ENCODE data around the gene SLC18A2.

SLC18A2 gene

GRCh38 chr10:117239721-117240620 lies 943 bp upstream of the SLC18A2 start:
- Histone ChIP-seq H3K9me3 (ENCODE audit: control insufficient read depth, insufficient read depth, low read length) (no peaks in the 10 kb centered on the region), H3K9ac (ENCODE audit: low read depth, low read length) (peak overlapping the region; percentile 54), H3K27me3 (ENCODE audit: control insufficient read depth, insufficient read depth, low read length) (peaks cover 27% of the 10 kb centered on the region), H3K4me1 (ENCODE audit: control insufficient read depth, insufficient read depth, low read length) (peaks cover 3% of the 10 kb centered on the region), H3K4me3 (ENCODE audit: low read depth, low read length) (peak overlapping the region; percentile 87), H3K36me3 (ENCODE audit: control insufficient read depth, insufficient read depth, low read length) (peaks cover 2% of the 10 kb centered on the region)

- Histone ChIP-seq H3K27me3 (ENCODE audit: control insufficient read depth, insufficient read depth, low read length) (peaks cover 27% of the 10 kb centered on the region), H3K9ac (ENCODE audit: low read depth, low read length) (no peak overlapping the region), H3K4me1 (ENCODE audit: control insufficient read depth, insufficient read depth, low read length) (peaks cover 3% of the 10 kb centered on the region), H3K9me3 (ENCODE audit: control insufficient read depth, insufficient read depth, low read length) (no peaks in the 10 kb centered on the region), H3K4me3 (ENCODE audit: low read depth, low read length) (peak overlapping the region; percentile 87), H3K36me3 (ENCODE audit: control insufficient read depth, insufficient read depth, low read length) (peaks cover 2% of the 10 kb centered on the region)
These were observed 888 bp downstream of the SLC18A2 start for GRCh38 chr10:117241541-117242462.

- H3K27me3 ChIP-seq (ENCODE audit: control insufficient read depth, insufficient read depth, low read length), result peaks cover 27% of the 10 kb centered on the region
These were observed 1.5 kb downstream of the SLC18A2 start for GRCh38 chr10:117242463-117242832.

GRCh38 chr10:117246997-117247671 lies 6.2 kb downstream of the SLC18A2 start:
- Histone ChIP-seq H3K9me3 (ENCODE audit: control insufficient read depth, insufficient read depth, low read length) (no peaks in the 10 kb centered on the region), H3K9ac (ENCODE audit: low read depth, low read length) (no peak overlapping the region), H3K27me3 (ENCODE audit: control insufficient read depth, insufficient read depth, low read length) (peaks cover 21% of the 10 kb centered on the region), H3K4me1 (ENCODE audit: control insufficient read depth, insufficient read depth, low read length) (no peaks in the 10 kb centered on the region), H3K4me3 (ENCODE audit: low read depth, low read length) (no peak overlapping the region), H3K36me3 (ENCODE audit: control insufficient read depth, insufficient read depth, low read length) (no peaks in the 10 kb centered on the region)

More at GRCh38 chr10:117242463-117242832, 1.5 kb downstream of the SLC18A2 start:
- Histone ChIP-seq H3K4me1 (ENCODE audit: control insufficient read depth, insufficient read depth, low read length) (peaks cover 3% of the 10 kb centered on the region), H3K4me3 (ENCODE audit: low read depth, low read length) (no peak overlapping the region), H3K36me3 (ENCODE audit: control insufficient read depth, insufficient read depth, low read length) (peaks cover 2% of the 10 kb centered on the region), H3K9ac (ENCODE audit: low read depth, low read length) (no peak overlapping the region), H3K9me3 (ENCODE audit: control insufficient read depth, insufficient read depth, low read length) (no peaks in the 10 kb centered on the region)

GRCh38 chr10:117248750-117249465 lies 8.0 kb downstream of the SLC18A2 start:
- Histone ChIP-seq H3K4me3 (ENCODE audit: low read depth, low read length) (no peak overlapping the region), H3K27me3 (ENCODE audit: control insufficient read depth, insufficient read depth, low read length) (peaks cover 6% of the 10 kb centered on the region), H3K4me1 (ENCODE audit: control insufficient read depth, insufficient read depth, low read length) (no peaks in the 10 kb centered on the region), H3K36me3 (ENCODE audit: control insufficient read depth, insufficient read depth, low read length) (no peaks in the 10 kb centered on the region), H3K9me3 (ENCODE audit: control insufficient read depth, insufficient read depth, low read length) (no peaks in the 10 kb centered on the region), H3K9ac (ENCODE audit: low read depth, low read length) (no peak overlapping the region)

- H3K36me3 ChIP-seq (ENCODE audit: control insufficient read depth, insufficient read depth, low read length), result no peaks in the 10 kb centered on the region
- H3K4me3 ChIP-seq (ENCODE audit: low read depth, low read length), result no peak overlapping the region
- no peaks in the 10 kb centered on the region for H3K4me1 ChIP-seq (ENCODE audit: control insufficient read depth, insufficient read depth, low read length)
- peaks cover 2% of the 10 kb centered on the region for H3K27me3 ChIP-seq (ENCODE audit: control insufficient read depth, insufficient read depth, low read length)
- H3K9me3 ChIP-seq (ENCODE audit: control insufficient read depth, insufficient read depth, low read length), result no peaks in the 10 kb centered on the region
- no peak overlapping the region for H3K9ac ChIP-seq (ENCODE audit: low read depth, low read length)
These were observed 8.7 kb downstream of the SLC18A2 start for GRCh38 chr10:117249493-117250093.

- no peaks in the 10 kb centered on the region for H3K9me3 ChIP-seq (ENCODE audit: control insufficient read depth, insufficient read depth, low read length)
- H3K36me3 ChIP-seq (ENCODE audit: control insufficient read depth, insufficient read depth, low read length), result no peaks in the 10 kb centered on the region
- H3K4me3 ChIP-seq (ENCODE audit: low read depth, low read length), result no peak overlapping the region
- H3K9ac ChIP-seq (ENCODE audit: low read depth, low read length), result no peak overlapping the region
- H3K4me1 ChIP-seq (ENCODE audit: control insufficient read depth, insufficient read depth, low read length), result no peaks in the 10 kb centered on the region
- no peaks in the 10 kb centered on the region for H3K27me3 ChIP-seq (ENCODE audit: control insufficient read depth, insufficient read depth, low read length)
These were observed 9.5 kb downstream of the SLC18A2 start for GRCh38 chr10:117250411-117250810.

GRCh38 chr10:117253908-117254307 lies 13.0 kb downstream of the SLC18A2 start:
- Histone ChIP-seq H3K27me3 (ENCODE audit: control insufficient read depth, insufficient read depth, low read length) (no peaks in the 10 kb centered on the region), H3K4me1 (ENCODE audit: control insufficient read depth, insufficient read depth, low read length) (no peaks in the 10 kb centered on the region), H3K9ac (ENCODE audit: low read depth, low read length) (no peak overlapping the region), H3K4me3 (ENCODE audit: low read depth, low read length) (no peak overlapping the region), H3K9me3 (ENCODE audit: control insufficient read depth, insufficient read depth, low read length) (no peaks in the 10 kb centered on the region), H3K36me3 (ENCODE audit: control insufficient read depth, insufficient read depth, low read length) (no peaks in the 10 kb centered on the region)

GRCh38 chr10:117254338-117254737 lies 13.4 kb downstream of the SLC18A2 start:
- Histone ChIP-seq H3K9ac (ENCODE audit: low read depth, low read length) (no peak overlapping the region), H3K9me3 (ENCODE audit: control insufficient read depth, insufficient read depth, low read length) (no peaks in the 10 kb centered on the region), H3K36me3 (ENCODE audit: control insufficient read depth, insufficient read depth, low read length) (no peaks in the 10 kb centered on the region), H3K27me3 (ENCODE audit: control insufficient read depth, insufficient read depth, low read length) (no peaks in the 10 kb centered on the region), H3K4me3 (ENCODE audit: low read depth, low read length) (no peak overlapping the region), H3K4me1 (ENCODE audit: control insufficient read depth, insufficient read depth, low read length) (no peaks in the 10 kb centered on the region)

- Histone ChIP-seq H3K27me3 (ENCODE audit: control insufficient read depth, insufficient read depth, low read length) (no peaks in the 10 kb centered on the region), H3K36me3 (ENCODE audit: control insufficient read depth, insufficient read depth, low read length) (no peaks in the 10 kb centered on the region), H3K4me1 (ENCODE audit: control insufficient read depth, insufficient read depth, low read length) (no peaks in the 10 kb centered on the region), H3K4me3 (ENCODE audit: low read depth, low read length) (no peak overlapping the region), H3K9me3 (ENCODE audit: control insufficient read depth, insufficient read depth, low read length) (no peaks in the 10 kb centered on the region), H3K9ac (ENCODE audit: low read depth, low read length) (no peak overlapping the region)
These were observed 14.1 kb downstream of the SLC18A2 start for GRCh38 chr10:117254774-117255735.

Measured in iPS-15b (cell line).